Lower lobe of right lung (tissue), 2 donors: ENCODE measurements around the gene EFCAB6. TPM values are rescaled to one million over a fixed set of nuclear protein-coding genes. Genes with fewer than 3 reads are reported as not detected.

Source experiments
- ATAC-seq, 2 donors: fragments of 200-7000 bp; cut with Tn5 transposase; one replicate each; pipeline ENCODE4 v1.9.1; 2020 to 2022; ENCODE audit warnings: mild to moderate bottlenecking in 2 of 2, moderate library complexity in 2 of 2
- DNase-seq: peaks from one replicate; pipeline ENCODE4 v3.0.0-alpha.2; 2020
- H3K27ac ChIP-seq: fragments of 200-600 bp; one replicate; pipeline ENCODE4 v1.8.0; 2022
- H3K27me3 ChIP-seq: fragments of 200-600 bp; one replicate; pipeline ENCODE4 v1.8.0; 2022; ENCODE audit warnings: low read depth
- H3K36me3 ChIP-seq: fragments of 200-600 bp; one replicate; pipeline ENCODE4 v1.8.0; 2022; ENCODE audit warnings: mild to moderate bottlenecking
- H3K4me1 ChIP-seq: fragments of 200-600 bp; one replicate; pipeline ENCODE4 v1.8.0; 2022
- H3K4me3 ChIP-seq: fragments of 200-600 bp; one replicate; pipeline ENCODE4 v1.8.0; 2022; ENCODE audit warnings: mild to moderate bottlenecking
- H3K9me3 ChIP-seq: fragments of 200-600 bp; one replicate; pipeline ENCODE4 v1.8.0; 2022
- intact Hi-C: fragments of 100-400 bp; cut with DNase I; formaldehyde crosslinking; loops from one replicate; pipeline ENCODE4 v1.11.0; 2022
- total RNA-seq: library from RNA; stranded (reverse); fragmentation: NEBNext Ultra II Directional; extraction: Animal tissue kit (Norgen Biotek cat#: 25700); gene quantifications from one replicate; pipeline ENCODE4 v1.2.1, GENCODE V29; 2021
- TF ChIP-seq, protein P1 (sequence below): fragments of 200-600 bp; IDR thresholded peaks from one replicate; pipeline ENCODE4 v1.8.0; 2022; ENCODE audit warnings: antibody characterized with exemption, mild to moderate bottlenecking
- donor health status: DM: no; HTN: yes; CAD: no; lungs with severe emphysema.

Gene EFCAB6
- total RNA-seq, 1 donor from 2014 or later = 5.8 TPM

DNA sequence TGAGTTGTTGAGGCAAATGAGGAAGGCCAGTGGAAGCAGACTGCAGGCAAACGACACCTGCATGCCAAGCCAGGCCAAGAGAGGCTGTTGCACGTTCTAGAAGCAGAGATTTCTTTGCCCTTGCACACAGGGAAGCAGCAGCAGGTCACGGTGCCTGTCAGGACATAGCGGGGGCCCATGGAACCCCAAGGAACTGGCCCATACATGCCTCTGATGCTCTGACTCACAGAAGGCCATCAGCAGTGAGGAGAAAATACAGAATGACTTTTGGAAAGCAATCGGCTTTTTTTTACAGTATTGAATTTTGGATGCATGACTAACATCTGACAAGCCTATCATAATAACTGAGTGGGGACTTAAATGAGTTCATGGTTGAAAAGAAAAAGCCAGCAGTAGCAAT is 276.4 kb downstream of the EFCAB6 start:
- TF ChIP-seq, protein P1, sequence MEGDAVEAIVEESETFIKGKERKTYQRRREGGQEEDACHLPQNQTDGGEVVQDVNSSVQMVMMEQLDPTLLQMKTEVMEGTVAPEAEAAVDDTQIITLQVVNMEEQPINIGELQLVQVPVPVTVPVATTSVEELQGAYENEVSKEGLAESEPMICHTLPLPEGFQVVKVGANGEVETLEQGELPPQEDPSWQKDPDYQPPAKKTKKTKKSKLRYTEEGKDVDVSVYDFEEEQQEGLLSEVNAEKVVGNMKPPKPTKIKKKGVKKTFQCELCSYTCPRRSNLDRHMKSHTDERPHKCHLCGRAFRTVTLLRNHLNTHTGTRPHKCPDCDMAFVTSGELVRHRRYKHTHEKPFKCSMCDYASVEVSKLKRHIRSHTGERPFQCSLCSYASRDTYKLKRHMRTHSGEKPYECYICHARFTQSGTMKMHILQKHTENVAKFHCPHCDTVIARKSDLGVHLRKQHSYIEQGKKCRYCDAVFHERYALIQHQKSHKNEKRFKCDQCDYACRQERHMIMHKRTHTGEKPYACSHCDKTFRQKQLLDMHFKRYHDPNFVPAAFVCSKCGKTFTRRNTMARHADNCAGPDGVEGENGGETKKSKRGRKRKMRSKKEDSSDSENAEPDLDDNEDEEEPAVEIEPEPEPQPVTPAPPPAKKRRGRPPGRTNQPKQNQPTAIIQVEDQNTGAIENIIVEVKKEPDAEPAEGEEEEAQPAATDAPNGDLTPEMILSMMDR = no peak
- intact Hi-C loops = no loop called here
- H3K36me3 ChIP-seq = no peaks in the 10 kb centered on the region

GRCh38 chr22:43535336-43535735 is 276.8 kb downstream of the EFCAB6 start:
- DNase-seq = no peak
- H3K27ac ChIP-seq = no peak overlapping the region
- ATAC-seq = no peak
- no peaks in the 10 kb centered on the region for H3K4me1 ChIP-seq
- intact Hi-C loops = no loop called here
- H3K4me3 ChIP-seq = no peak overlapping the region
- H3K9me3 ChIP-seq = no peaks in the 10 kb centered on the region
- H3K27me3 ChIP-seq = no peaks in the 10 kb centered on the region
- TF ChIP-seq, protein P1 = no peak
- H3K36me3 ChIP-seq = no peaks in the 10 kb centered on the region

More for the DNA sequence above, 276.4 kb downstream of the EFCAB6 start:
- DNase-seq = no peak
- Histone ChIP-seq H3K4me3 (no peak overlapping the region), H3K27ac (no peak overlapping the region), H3K27me3 (no peaks in the 10 kb centered on the region), H3K9me3 (no peaks in the 10 kb centered on the region), H3K4me1 (no peaks in the 10 kb centered on the region)
- ATAC-seq = no peak

GRCh38 chr22:43534916-43535315 is 277.2 kb downstream of the EFCAB6 start:
- TF ChIP-seq, protein P1 = no peak
- H3K36me3 ChIP-seq = no peaks in the 10 kb centered on the region
- H3K9me3 ChIP-seq = no peaks in the 10 kb centered on the region
- H3K4me3 ChIP-seq = no peak overlapping the region
- intact Hi-C loops = no loop called here
- no peak overlapping the region for H3K27ac ChIP-seq
- ATAC-seq (no peak), DNase-seq (no peak)
- no peaks in the 10 kb centered on the region for H3K27me3 ChIP-seq
- no peaks in the 10 kb centered on the region for H3K4me1 ChIP-seq

GRCh38 chr22:43533656-43534428 is 278.3 kb downstream of the EFCAB6 start:
- Histone ChIP-seq H3K36me3 (no peaks in the 10 kb centered on the region), H3K4me1 (no peaks in the 10 kb centered on the region), H3K27ac (no peak overlapping the region), H3K4me3 (no peak overlapping the region), H3K27me3 (no peaks in the 10 kb centered on the region), H3K9me3 (no peaks in the 10 kb centered on the region)
- no peak for ATAC-seq
- intact Hi-C loops = no loop called here
- no peak for DNase-seq
- TF ChIP-seq, protein P1 = no peak

GRCh38 chr22:43533156-43533530 is 279.0 kb downstream of the EFCAB6 start:
- ATAC-seq = no peak
- intact Hi-C loops = no loop called here
- no peak for DNase-seq
- H3K9me3 ChIP-seq = no peaks in the 10 kb centered on the region
- no peaks in the 10 kb centered on the region for H3K4me1 ChIP-seq
- no peak overlapping the region for H3K27ac ChIP-seq
- H3K36me3 ChIP-seq = no peaks in the 10 kb centered on the region
- no peaks in the 10 kb centered on the region for H3K27me3 ChIP-seq
- no peak overlapping the region for H3K4me3 ChIP-seq
- TF ChIP-seq, protein P1 = no peak
